GM18502 (cell line): ENCODE data around the gene RCAN3.
"Not testable (repeated sequence)": the region's sequence is repeated elsewhere in the genome, so short reads cannot be mapped to it uniquely, and the experiment has no call there.

ENCODE experiments used
- ATAC-seq: cut with Tn5 transposase; IDR thresholded peaks from one replicate; pipeline ENCODE4 v1.9.1; 2021; ENCODE audit warnings: mild to moderate bottlenecking; ENCODE audit not compliant: unreplicated experiment, poor library complexity

Gene RCAN3

DNA sequence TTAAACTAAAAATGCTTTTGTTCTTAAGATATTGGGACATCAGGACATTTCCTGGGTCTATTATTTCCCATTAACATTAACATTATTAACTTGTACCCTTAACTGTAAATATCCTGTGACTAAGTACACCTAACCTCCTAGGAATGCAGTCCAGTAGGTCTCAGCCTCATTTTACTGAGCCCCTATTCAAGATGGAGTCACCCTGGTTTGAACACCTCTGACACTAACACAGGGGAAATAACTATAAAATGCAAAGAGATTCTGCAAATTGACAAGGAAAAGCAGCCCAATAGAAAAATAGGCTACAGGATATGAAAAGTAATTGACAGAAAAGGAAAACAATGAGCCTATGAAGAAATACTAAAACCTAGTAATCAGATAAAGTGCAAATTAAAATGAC lies 41.6 kb downstream of the RCAN3 start:
- ATAC-seq = no peak

DNA sequence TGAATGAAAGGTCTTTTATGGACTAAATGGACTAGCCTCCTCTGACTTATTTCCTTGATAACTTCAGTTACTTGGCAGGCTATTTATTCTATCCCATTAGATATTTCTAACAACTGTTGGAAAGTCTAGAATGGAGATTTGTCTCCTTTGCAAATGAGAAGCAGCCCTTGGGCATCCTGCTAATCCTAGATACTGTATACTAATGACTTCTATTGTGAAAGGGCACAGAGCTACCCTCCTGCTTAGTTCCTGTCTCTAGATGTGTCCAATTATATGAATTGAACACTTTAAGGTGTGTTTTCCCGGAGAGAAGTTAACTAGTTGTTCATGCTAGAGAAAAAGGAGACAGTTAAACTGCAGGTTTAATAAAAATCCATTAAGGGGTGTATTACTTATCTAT lies 43.0 kb downstream of the RCAN3 start:
- no peak for ATAC-seq

DNA sequence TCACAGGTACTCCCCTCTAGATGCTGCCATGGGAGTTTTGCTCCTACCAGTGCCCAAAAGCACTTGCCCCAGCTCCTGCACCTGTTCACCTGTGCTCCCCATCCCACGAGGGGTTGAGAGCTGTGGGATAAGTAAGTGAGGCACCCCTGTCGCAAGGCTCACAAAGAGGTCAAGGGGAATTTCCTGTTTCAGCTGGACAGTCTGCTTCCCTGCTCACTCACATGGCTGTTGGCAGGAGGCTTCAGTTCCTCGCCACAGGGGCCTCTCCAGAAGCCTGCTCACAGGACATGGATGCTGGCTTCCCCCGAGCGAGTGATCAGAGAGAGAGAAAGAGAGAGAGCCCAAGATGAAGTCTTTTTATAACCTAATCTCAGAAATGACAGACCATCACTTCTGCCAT lies 44.6 kb downstream of the RCAN3 start:
- ATAC-seq = no peak

DNA sequence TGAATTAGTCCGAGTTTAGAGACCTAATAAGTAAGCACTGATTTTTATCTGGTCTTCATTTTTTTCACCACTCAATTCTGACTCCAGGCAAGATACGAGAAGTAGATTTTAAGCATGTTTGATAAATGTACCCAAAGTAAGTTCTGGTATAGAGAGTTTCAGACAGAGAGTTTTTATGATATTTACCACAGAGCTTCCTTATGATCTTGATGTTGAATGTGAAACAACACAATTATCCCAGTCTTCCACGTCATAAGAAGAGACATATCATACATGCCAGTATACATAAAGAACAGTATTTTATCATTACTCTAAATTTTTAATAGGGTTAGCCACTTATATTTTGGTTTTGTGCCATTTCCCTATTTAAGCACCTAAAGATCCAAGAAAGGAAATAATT lies 45.4 kb downstream of the RCAN3 start:
- no peak for ATAC-seq

DNA sequence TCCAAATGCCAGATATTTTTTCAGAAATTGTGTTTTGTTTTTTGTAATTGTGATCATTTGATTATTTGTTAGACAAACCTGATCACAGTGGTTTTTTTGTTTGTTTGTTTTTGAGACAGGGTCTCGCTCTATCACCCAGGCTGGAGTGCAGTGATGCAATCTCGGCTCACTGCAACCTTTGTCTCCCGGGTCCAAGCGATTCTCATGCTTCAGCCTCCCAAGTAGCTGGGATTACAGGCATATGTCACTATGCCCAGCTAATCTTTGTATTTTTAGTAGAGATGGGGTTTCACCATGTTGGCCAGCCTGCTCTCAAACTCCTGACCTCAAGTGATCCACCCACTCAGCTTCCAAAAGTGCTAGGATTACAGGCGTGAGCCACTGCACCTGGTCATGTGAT lies 46.6 kb downstream of the RCAN3 start:
- not testable (repeated sequence) for ATAC-seq

DNA sequence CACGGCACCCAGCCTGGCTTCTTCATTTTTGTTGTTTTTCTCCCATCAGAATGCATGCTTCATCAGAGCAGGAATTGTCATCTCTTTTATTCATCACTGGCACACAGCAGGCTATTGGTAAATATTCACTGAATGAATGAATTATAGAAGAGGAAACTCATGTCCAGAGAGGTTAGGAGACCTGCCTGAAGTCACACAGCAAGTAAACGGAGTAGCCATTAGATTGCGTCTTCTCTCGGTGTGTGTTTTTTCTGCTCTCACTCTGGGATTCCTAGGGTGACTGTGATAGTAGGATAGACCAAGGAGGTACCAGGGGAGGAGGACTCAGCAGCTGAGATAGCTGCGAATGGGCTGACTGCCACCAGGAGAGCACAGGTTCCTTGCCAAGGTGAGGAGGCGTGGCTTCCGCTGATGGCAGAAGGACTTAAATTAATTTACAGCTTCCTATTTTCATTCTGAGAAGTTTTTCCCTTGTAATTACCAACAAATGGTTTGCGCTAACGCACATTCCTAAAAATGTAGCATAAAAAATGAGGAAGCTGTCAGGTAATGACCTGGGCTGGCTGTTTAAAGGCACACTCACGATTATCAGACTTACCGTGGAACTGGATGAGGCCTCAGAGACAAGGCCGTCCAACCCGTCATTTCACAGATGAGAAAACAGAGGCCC lies 48.8 kb downstream of the RCAN3 start:
- no peak for ATAC-seq

DNA sequence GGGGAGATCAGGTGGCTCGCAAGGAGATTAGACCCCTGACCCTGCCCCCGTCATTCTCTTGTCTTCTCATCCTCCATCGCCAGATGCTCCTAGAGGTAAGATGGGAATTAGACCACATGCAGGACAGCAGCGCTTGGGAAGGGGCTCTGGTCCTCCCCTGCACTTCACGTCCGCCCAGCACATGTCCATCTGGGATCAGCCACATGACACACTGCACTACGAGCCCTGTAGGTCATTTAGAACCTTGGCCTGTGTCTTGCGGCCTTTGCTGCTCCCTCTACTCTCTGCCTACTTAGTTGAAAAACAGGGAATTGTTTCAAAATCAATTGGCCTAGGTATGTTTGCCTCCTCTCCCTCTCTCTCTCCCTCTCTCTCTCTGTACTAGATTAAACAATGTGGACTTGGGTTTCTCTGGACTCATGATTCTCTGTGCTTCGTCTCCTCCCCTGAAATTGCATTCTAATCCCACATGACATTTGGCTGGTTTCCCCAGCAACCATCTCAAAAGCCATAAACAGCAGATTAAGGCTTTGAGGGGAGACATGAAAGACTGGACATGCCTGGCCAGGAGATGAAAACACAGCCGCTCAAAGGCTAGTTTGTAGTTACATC lies 49.4 kb downstream of the RCAN3 start:
- ATAC-seq = no peak

DNA sequence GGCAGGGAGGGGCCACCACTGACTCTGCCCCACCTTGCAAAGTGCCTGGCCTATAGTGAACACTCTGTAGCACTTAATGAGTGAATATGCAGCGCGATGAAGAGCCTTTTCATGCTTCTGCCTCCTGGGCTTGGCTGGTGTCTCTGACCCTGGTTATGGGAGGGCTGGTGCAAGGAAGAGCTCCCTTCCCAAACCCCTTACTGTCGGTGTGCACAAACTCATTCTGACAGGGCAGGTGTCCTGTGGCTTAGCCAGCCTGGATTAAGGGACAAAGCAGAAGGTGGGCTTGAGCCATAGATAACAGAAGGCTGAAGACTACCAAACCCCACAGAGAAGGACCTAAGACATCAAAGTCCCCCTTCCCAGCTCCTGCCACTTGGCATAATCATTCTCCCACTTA lies 51.3 kb downstream of the RCAN3 start:
- ATAC-seq = no peak

DNA sequence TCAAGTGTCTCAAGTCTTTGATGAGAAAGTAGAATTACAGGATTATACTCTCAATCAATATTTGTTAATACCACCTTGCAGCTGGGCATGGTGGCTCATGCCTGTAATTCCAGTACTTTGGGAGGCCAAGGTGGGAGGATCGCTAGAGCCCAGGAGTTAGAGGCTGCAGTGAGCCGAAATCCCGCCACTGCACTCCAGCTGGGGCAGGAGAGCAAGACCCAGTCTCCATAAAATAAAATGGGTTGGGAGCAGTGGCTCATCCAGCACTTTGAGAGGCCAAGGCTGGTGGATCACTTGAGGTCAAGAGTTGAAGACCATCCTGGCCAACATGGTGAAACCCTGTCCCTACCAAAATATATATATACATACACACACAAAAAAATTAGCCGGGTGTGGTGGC lies 52.1 kb downstream of the RCAN3 start:
- ATAC-seq = no peak

DNA sequence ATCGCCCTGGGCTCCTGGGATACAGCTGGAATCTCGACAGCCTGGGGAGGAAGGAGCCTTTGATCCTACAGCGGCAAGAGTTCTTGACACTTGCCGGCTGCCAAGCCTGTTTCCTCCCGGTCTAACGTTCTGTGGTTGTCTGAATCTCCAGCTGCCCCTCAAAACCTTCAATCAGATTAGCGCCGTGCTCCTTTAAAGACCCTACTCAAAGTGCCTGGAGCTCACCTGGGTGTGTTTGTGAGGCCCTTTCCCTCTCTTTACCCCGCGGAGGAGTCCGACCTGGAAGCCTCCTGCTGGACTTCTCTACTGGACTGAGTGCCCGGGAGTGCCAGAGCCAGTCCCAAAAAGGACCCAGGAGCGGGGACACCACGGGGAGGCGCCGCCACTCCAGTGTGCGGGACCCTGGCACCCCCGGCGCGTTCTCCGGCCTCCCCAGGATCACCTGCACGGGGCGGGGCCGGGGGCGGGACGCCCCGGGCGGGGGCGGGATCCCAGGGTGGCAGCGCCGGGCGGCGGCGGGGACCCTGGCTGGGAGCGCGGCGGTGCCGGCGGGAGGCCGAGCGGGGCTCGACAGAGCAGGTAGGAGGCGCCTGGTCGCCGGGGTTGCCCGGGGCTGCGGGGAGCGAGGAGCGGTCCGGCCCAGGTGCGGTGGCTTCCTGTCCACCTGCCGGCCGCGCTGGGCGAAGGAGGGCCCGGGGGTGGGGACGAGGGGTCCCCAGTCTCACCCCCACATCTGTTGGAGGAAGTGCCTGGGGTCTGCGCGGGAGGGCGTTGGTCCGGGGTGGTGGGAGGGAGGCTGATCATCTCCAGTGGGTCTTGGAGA lies 53.2 kb downstream of the RCAN3 start, which contains the start of gene NCMAP:
NCMAP (plus strand) TSS at position 497 of the 823 bp plus-strand sequence. CDS start 39,344 bp downstream, outside the sequence.
- no peak for ATAC-seq

DNA sequence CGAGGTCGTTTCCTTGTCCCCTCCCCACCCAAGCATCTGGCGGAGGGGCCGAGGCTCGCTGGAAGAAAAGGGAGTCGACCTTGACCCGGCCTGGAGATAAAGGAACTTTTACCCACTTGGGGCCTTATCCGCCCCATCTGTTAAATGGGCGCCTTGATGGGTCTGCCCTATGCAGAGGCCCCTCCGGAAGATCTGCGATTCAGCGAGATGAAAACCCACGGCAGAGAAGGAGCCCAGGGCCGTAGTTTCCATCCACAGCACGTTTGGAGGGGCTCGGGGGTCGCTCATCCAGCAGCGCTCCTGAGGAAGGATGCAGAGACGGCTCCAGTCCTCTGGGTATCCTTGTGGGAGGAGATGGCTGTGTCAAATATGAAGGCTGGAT lies 53.8 kb downstream of the RCAN3 start:
- no peak for ATAC-seq

DNA sequence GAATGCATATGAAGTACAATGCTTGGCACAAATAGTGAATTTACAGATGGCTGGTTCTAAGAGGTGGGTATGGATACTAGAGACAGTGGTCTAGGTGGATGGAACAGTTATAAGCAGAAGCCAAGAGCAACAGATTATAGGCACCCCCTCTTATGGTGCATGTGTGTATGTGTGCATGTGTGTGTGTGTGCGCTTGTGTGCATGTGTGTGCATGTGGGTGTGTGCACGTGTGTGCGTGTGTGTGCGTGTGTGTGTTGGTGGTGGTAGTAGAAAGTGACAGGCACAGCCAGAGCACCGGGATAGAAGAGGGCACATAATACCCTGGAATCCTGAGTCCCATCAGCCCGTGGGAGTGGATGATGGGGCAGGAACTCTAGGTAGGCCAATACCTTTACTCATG lies 54.6 kb downstream of the RCAN3 start:
- ATAC-seq = no peak

DNA sequence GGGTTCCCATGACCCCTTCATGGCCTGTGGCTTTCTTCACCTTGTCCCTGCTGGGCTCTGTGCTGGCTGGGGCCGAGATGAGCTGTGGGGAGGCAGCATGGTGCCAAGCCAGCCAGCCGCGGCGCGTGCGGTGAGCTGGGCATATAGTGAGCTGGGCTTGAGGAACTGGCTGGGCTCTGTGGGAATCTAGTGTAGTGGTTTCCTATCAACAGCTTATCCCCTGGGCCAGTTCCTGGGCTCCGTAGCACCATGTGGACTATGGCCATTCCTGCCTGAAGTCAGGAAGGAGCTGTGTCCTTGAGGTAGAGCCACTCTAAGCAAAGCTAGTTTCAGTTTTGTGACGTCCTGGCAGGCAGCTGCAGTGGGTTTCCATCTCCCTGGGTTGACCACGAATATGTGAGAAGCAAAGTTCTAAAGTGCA lies 55.1 kb downstream of the RCAN3 start:
- ATAC-seq = no peak

DNA sequence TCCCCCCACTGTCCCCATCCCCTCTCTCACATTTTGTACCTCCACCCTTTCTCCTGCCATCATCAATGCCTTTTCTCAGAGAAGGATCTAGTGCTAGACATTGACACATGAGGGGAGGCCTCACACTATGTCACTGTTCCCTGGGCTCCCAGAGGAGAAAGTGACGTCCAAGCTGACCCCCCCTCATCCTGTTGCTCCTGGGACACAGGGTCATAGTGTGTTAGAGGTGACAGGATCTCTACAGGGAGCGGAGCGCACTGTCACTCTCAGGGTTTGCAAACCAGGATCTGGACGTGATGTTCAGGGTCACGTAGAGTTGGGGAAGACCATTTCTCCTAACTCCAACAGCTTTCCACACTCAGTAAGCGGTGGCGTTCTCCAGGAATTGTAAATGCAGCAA lies 55.8 kb downstream of the RCAN3 start:
- no peak for ATAC-seq

DNA sequence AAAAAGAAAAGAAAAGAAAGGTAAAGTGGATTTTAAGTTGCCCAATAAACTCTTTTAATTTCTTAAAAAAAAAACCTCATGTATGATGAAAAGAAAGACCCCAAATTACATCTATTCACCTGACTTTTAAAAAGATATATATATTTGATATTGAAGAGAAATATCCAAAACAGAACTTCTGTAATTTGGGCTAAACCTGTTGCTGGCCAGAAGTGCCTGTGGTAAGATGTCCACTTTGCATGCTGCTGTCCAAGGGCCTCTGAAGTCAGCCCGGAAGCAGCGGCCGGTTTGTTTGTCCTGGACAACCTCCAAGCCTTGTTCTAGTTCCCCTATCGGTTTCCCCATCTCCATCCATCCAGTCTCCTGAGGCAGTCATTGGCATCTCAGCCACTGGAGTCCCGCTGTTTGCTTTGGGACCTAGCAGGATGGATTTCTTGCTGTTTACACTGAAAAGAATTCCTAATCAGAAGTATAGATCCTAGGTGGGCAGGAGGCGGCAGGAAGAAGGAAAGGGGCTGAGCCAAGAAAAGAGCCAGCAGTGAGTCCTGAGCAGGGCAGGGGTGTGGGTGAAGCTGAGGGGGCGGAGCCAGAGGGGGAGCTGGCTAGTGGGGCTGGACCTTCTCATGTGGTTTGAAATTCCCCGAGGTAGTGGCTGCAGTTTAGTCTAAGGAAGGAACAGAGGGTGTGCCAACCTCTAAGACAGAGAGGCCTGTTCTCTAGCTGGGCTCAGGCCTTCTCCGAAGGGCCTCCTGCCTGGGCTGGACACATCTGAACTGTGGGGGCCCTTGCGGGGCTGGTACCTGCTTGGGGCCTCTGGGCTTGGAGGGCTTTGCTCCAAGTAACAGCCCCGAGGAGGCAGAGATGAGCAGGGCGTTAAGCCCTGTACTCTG lies 56.5 kb downstream of the RCAN3 start:
- ATAC-seq = no peak

DNA sequence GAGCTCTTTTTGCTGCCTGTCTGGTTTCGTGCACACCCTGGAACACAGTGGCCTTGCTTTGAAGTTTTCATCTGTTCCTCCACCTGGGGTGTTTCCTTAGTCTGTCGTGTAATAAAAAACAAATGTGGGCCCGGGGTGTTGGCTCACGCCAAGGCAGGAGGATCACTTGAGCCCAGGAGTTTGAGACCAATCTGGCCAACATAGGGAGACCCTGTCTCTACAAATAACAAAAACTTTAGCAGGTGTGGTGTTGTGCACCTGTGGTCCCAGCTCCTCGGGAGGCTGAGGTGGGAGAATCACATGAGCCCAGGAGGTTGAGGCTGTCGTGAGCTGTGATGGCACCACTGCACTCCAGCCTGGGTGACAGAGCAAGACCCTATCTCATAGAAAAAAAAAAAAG lies 57.7 kb downstream of the RCAN3 start:
- ATAC-seq = no peak

DNA sequence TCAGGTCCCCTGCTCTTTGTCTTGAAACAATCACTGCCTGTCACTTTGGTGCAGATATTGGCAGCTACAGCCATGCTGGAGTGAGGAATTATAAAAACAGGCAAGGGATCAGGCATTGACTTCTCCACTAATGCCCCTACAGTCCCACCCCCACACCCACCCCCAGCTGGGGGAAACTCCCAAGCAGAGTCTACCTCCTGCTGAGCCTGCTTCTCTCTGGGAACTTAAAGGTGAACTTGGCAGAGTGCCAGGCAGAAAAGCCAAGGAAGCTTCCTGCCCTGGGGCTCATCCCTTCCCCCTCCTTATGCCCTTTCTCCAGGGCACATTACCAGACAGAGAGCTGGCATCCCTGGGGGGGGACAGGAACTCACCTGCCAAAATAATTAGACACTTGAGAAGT lies 60.0 kb downstream of the RCAN3 start:
- ATAC-seq = no peak

DNA sequence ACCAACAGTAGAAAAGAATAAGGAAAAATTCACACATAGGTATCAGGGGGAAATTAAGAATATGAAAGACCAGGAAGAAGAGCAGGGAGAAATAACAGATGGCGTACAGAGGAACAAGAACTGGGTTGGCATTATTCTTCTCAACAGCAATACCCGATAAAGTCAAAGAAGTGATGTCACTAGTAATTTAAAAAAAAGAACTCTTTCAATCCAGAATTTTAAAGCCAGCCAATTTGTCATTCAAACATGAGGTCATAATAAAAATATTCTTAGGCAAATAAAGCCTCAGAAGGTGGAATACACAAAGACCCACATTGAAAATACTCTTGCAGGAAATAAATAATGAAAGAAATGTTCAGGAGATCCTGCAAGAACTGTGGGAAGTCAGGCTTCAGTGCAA lies 62.1 kb downstream of the RCAN3 start:
- no peak for ATAC-seq

DNA sequence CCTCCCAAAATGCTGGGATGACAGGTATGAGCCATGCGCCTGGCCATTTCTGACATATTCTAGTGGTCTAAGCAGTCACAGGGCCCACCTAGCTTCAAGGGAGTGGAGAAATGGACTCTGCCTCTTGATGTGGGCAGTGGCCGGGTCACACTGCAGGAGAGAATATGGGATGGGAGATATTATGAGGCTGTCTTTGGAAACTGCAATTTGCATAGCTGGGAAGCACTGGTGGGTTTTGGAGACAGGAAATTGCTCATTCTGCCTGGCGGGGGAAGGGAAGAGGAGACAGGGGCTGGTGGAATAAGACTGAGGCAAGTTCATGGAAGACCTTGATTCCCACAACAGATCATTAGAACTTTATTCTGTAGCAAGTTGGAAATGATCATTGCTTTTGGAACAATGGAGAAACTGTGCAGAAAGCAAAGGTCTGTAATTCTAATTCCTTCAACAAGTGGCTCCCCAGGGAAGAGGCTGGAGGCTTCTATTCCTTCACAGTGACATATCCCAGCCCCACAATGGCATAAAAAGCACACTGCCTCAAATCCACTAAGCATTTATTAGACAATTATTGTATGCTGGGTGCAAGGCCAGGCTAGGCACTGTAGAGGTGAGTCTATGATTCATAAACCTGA lies 63.7 kb downstream of the RCAN3 start:
- no peak for ATAC-seq

DNA sequence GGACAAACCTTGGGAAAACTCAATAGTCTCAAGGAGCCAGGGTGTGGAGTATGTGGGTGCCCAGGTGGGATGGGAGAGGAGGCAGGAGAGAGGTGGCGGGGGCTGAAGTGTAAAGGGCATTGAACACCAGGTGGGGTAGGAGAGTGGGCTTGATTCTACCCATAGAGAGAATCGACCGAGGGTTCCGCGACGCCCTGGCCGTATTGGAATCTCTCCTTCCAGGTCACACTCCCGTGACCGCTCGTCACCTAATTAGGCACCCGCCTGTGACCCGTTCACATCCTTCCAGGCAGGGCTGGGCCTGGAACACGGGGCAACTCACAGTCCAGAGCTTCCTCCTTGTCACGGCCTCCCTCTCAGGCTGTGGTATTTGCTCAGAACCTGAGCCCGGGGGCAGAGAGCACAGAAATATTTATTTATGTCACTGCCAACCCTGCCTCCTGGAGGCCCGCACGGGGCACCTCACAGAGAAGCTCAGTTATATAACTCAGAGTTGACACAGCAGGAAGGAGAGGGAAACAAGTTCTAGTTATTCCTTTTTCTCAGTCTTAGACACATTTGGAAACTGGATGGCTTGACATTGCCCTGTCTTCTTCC lies 65.3 kb downstream of the RCAN3 start:
- no peak for ATAC-seq
